Urinary bladder (tissue), 4 donors: ENCODE results near the gene SYCN. TPM values are rescaled to one million over a fixed set of nuclear protein-coding genes. Genes with fewer than 3 reads are reported as not detected.

Experiments used
- DNase-seq: peaks from one replicate; pipeline ENCODE4 v3.0.0-alpha.2; 2015; ENCODE audit errors: extremely low spot score
- H3K27ac ChIP-seq: one replicate; pipeline ENCODE4 v1.5.1; 2013; ENCODE audit warnings: low read depth, mild to moderate bottlenecking, moderate library complexity
- H3K36me3 ChIP-seq: one replicate; pipeline ENCODE4 v1.6.1; 2013; ENCODE audit warnings: mild to moderate bottlenecking, moderate library complexity; ENCODE audit not compliant: insufficient read depth
- H3K4me1 ChIP-seq: one replicate; pipeline ENCODE4 v1.6.1; 2013; ENCODE audit warnings: mild to moderate bottlenecking, moderate library complexity; ENCODE audit not compliant: insufficient read depth
- H3K4me3 ChIP-seq: one replicate; pipeline ENCODE4 v1.5.1; 2013; ENCODE audit warnings: low read depth, low read length
- WGBS: extraction: QIAGEN DNeasy Blood & Tissue Kit; methylation state at CpG from one replicate; pipeline ENCODE4 v1.1.7; 2013; 5-methylcytosine and 5-hydroxymethylcytosine counted together
- polyA plus RNA-seq: library from polyadenylated mRNA; stranded (reverse); fragments of 200-250 nt; gene quantifications from one replicate; pipeline ENCODE4 v1.2.3, GENCODE V29; 2013
- total RNA-seq: library from RNA; depleted of rRNA; stranded (reverse); fragments of >200 nt; gene quantifications from one replicate; pipeline ENCODE4 v1.2.3, GENCODE V29; 2014
- donor health status: healthy with polysubstance abuse.
- donor health status: healthy.

Gene SYCN
- total and polyA plus RNA-seq, 2 donors, result not detected

GRCh38 chr19:39211731-39212374 is 7.8 kb upstream of the SYCN start:
- Histone ChIP-seq H3K4me1 (no peaks in the 10 kb centered on the region), H3K27ac (no peak overlapping the region), H3K4me3 (no peak overlapping the region), H3K36me3 (no peaks in the 10 kb centered on the region)
- DNase-seq, result no peak
- WGBS, result 53% methylated on average over 13 of the region's 13 CpGs

DNA sequence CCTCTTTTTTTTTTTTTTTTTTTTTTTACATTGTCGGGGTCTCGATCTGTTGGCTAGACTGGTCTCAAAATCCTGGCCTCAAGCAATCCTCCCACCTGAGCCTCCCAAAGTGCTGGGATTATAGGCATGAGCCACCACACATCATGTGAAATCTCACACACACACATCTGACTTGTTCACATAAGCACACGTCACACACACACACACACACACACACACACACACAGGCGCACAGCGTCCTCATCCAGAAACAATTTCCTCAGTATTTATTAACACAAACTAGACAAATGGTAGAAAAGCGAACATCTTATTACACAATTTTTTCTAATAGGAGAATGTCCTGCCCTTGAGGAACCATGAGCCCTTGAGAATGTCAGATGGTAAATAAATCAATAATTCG is 5.1 kb upstream of the SYCN start:
- no peaks in the 10 kb centered on the region for H3K36me3 ChIP-seq
- whole genome bisulfite sequencing, result 77% methylated on average over 7 of the region's 7 CpGs
- no peak overlapping the region for H3K27ac ChIP-seq
- DNase-seq, result no peak
- no peak overlapping the region for H3K4me3 ChIP-seq
- H3K4me1 ChIP-seq, result no peaks in the 10 kb centered on the region

DNA sequence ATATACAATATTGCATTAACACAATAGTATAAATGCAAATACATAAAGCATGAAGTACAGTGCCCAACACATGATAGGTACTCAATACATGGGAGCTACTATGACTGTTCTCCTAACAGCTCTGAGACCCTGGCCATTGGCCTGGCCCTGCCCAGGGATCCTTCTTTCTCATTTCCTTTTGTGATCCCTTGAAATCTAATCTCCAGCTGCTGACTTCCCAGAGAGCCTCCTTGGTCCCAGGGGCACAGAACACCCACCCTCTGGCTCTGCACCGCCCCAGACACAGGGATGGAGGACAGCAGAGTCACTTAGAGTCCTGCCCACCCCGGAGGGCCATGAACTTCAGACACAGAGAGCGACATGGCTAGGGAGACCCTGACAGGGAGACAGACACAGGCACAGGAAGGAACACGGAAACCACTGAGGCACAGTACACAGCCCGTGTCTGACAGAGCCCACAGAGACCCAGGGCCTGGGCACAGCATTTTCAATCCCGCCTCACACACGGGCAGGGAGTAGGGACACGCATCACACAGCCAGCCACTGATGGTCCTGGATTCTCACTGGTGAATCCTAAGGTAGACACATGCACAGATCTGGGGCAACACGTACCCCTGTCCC is 4.2 kb upstream of the SYCN start:
- Histone ChIP-seq H3K4me1 (no peaks in the 10 kb centered on the region), H3K36me3 (no peaks in the 10 kb centered on the region), H3K4me3 (no peak overlapping the region), H3K27ac (no peak overlapping the region)
- DNase-seq, result no peak
- 77% methylated on average over 9 of the region's 9 CpGs for WGBS

DNA sequence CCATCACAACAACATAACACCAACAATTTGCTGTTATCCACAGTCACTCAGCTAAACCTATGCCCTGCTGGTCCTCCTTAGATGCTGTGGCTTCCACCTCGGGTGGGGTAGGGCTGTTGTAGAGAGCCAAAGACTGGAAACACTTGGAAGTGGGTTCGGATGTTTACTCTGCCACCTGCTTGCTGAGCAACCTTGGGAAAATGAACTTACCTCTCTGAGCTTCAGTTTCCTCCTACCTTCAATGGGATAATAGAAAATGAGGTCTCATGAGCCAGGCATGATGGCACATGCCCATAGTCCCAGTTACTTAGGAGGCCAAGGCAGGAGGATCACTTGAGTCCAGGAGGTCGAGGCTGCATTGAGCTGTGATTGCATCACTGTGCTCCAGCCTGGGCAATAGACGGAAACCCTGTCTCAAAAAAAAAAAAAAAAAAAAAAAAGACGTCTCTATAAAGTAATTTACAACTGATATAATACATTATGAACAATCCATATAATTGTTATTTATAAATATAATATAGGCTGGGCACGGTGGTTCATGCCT is 3.3 kb upstream of the SYCN start:
- H3K4me1 ChIP-seq, result no peaks in the 10 kb centered on the region
- H3K27ac ChIP-seq, result no peak overlapping the region
- no peaks in the 10 kb centered on the region for H3K36me3 ChIP-seq
- WGBS, result 74% methylated on average over 6 of the region's 6 CpGs
- H3K4me3 ChIP-seq, result no peak overlapping the region
- no peak for DNase-seq

GRCh38 chr19:39206122-39206521 is 2.1 kb upstream of the SYCN start:
- Histone ChIP-seq H3K4me3 (no peak overlapping the region), H3K36me3 (no peaks in the 10 kb centered on the region), H3K27ac (no peak overlapping the region), H3K4me1 (no peaks in the 10 kb centered on the region)
- DNase-seq, result no peak
- 88% methylated on average over 6 of the region's 6 CpGs for WGBS

DNA sequence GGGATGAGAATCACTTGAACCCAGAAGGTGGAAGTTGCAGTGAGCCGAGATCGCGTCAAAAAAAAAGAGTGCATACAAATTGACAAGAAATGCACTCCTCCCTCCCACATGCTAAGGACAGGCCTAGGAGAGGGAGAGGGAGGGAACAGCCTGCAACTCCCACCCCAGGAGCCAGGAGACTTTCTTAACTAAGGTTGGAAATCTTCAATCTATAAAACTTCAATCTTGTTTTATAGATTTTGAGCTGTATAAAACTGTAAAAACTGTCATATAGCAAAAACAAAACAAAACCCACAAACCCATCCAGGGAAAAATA is 1.3 kb upstream of the SYCN start:
- H3K4me3 ChIP-seq, result no peak overlapping the region
- H3K4me1 ChIP-seq, result no peaks in the 10 kb centered on the region
- no peak overlapping the region for H3K27ac ChIP-seq
- no peaks in the 10 kb centered on the region for H3K36me3 ChIP-seq
- no peak for DNase-seq
- WGBS, result 77% methylated on average over 3 of the region's 3 CpGs

GRCh38 chr19:39202998-39203355 is 1.1 kb downstream of the SYCN start:
- Histone ChIP-seq H3K36me3 (no peaks in the 10 kb centered on the region), H3K4me3 (no peak overlapping the region), H3K27ac (no peak overlapping the region), H3K4me1 (no peaks in the 10 kb centered on the region)
- DNase-seq, result no peak
- 100% methylated on average over 1 of the region's 1 CpG for WGBS

GRCh38 chr19:39200803-39201115 is 3.3 kb downstream of the SYCN start:
- DNase-seq, result no peak
- H3K27ac ChIP-seq, result no peak overlapping the region
- no peak overlapping the region for H3K4me3 ChIP-seq
- WGBS, result 67% methylated on average over 3 of the region's 3 CpGs
- no peaks in the 10 kb centered on the region for H3K4me1 ChIP-seq
- H3K36me3 ChIP-seq, result no peaks in the 10 kb centered on the region

DNA sequence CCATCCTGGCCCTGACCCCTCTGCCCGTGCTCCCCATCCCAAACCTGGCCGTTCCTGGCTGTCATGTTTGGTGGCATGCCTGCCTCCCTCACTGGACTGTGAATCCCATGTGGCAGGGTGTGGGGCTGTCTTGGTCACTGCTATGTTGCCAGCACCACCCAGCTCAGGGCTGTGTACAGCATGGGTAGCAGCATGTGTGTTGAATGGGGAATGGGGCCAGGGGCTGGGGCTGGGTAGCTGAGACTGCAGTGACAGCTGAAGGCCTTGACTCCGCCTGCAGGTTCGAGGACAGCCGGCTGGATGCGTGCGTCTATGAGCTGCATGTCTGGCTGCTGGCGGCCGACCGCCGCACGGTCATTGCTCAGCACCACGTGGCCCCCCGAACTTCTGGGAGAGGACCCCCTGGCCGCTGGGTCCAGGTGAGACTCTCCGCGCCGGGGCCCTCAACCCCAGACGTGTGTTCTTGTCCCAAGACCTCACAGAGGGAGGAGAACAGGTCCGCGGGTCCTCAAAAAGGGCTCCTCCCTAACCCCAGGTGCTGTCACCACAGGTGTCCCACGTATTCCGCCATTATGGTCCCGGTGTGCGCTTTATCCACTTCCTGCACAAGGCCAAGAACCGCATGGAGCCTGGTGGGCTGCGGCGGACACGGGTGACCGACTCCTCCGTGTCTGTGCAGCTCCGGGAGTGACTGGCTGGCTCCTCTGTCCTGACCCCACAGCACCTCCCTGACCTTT is 3.8 kb downstream of the SYCN start:
- Histone ChIP-seq H3K27ac (no peak overlapping the region), H3K4me1 (no peaks in the 10 kb centered on the region), H3K4me3 (no peak overlapping the region), H3K36me3 (no peaks in the 10 kb centered on the region)
- DNase-seq, result no peak
- WGBS, result 83% methylated on average over 32 of the region's 32 CpGs

GRCh38 chr19:39199025-39199424 is 5.0 kb downstream of the SYCN start:
- Histone ChIP-seq H3K4me1 (no peaks in the 10 kb centered on the region), H3K27ac (no peak overlapping the region), H3K36me3 (no peaks in the 10 kb centered on the region), H3K4me3 (no peak overlapping the region)
- 25% methylated on average over 11 of the region's 11 CpGs for WGBS
- DNase-seq, result no peak

DNA sequence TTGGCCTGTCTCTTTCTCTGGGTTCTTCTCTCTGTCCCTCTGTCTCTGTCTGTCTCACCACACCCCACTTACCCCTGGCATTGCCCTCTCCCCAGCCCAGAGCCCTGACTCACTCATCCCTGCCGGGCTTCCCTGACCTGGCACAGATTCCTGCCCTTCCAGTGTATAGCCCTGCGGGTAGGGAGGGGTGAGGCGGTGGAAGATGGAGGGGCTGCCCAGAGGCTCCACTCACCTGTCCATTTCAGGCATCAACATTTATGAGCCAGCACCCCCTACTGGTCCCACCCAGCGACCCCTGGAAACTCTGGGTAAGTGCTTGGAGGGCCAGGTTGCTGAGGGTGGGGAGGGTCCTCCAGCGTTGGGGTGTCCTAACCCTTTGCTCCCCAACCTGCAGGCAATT is 6.3 kb downstream of the SYCN start:
- H3K4me1 ChIP-seq, result no peaks in the 10 kb centered on the region
- no peaks in the 10 kb centered on the region for H3K36me3 ChIP-seq
- H3K4me3 ChIP-seq, result no peak overlapping the region
- no peak for DNase-seq
- 57% methylated on average over 5 of the region's 5 CpGs for WGBS
- H3K27ac ChIP-seq, result no peak overlapping the region

- no peak for DNase-seq
- Histone ChIP-seq H3K36me3 (no peaks in the 10 kb centered on the region), H3K27ac (no peak within 1 kb of the TSS), H3K4me1 (no peaks in the 10 kb centered on the region), H3K4me3 (no peak within 1 kb of the TSS)
- 3% methylated on average over 51 of the region's 51 CpGs for WGBS
Observed at GRCh38 chr19:39196860-39197562, 7.1 kb downstream of the SYCN start, which contains the start of gene NCCRP1. TSS of gene NCCRP1 (plus strand) at chr19:39196964. CDS start at chr19:39196983, 19 bp downstream.

- no peaks in the 10 kb centered on the region for H3K4me1 ChIP-seq
- no peaks in the 10 kb centered on the region for H3K36me3 ChIP-seq
- no peak for DNase-seq
- no peak overlapping the region for H3K27ac ChIP-seq
- no peak overlapping the region for H3K4me3 ChIP-seq
- WGBS, result 11% methylated on average over 7 of the region's 7 CpGs
Observed at GRCh38 chr19:39196320-39196719, 7.7 kb downstream of the SYCN start.

GRCh38 chr19:39195755-39196154 is 8.3 kb downstream of the SYCN start:
- H3K36me3 ChIP-seq, result no peaks in the 10 kb centered on the region
- H3K4me1 ChIP-seq, result no peaks in the 10 kb centered on the region
- no peak overlapping the region for H3K4me3 ChIP-seq
- no peak overlapping the region for H3K27ac ChIP-seq
- no peak for DNase-seq
- 47% methylated on average over 9 of the region's 9 CpGs for WGBS
